Stomach smooth muscle (tissue), 2 donors: Measurements from ENCODE around the gene PCDHB9.
A peak's percentile ranks its signal among the peaks of the same experiment; 100 is the strongest.
"Not testable (repeated sequence)": the region's sequence is repeated elsewhere in the genome, so short reads cannot be mapped to it uniquely, and the experiment has no call there.

Source experiments
- H3K27ac ChIP-seq: one replicate; pipeline ENCODE4 v1.7.0; 2013; ENCODE audit warnings: mild to moderate bottlenecking, low read length, inconsistent platforms
- H3K27me3 ChIP-seq, 2 donors: one replicate each; pipeline ENCODE4 v1.7.0; 2013; ENCODE audit warnings: low read length in 2 of 2; ENCODE audit not compliant: insufficient read depth in 2 of 2, control insufficient read depth in 1 of 2
- H3K36me3 ChIP-seq, 2 donors: one replicate each; pipeline ENCODE4 v1.7.0; 2013; ENCODE audit warnings: low read length in 2 of 2; ENCODE audit not compliant: control insufficient read depth in 2 of 2, insufficient read depth in 2 of 2
- H3K4me1 ChIP-seq: one replicate; pipeline ENCODE4 v1.7.0; 2013; ENCODE audit warnings: low read length; ENCODE audit not compliant: control insufficient read depth, insufficient read depth
- H3K4me3 ChIP-seq, 2 donors: one replicate each; pipeline ENCODE4 v1.7.0; 2013; ENCODE audit warnings: low read length in 2 of 2
- H3K9ac ChIP-seq, 2 donors: one replicate each; pipeline ENCODE4 v1.7.0; 2013; ENCODE audit warnings: low read length in 2 of 2, mild to moderate bottlenecking in 1 of 2
- H3K9me3 ChIP-seq, 2 donors: one replicate each; pipeline ENCODE4 v1.7.0; 2013; ENCODE audit warnings: low read length in 2 of 2; ENCODE audit not compliant: control insufficient read depth in 2 of 2
- donor health status: healthy.
- donor health status: Pancreatic carcinoma.

The PCDHB9 gene

GRCh38 chr5:141186897-141187512 lies at the start of gene PCDHB9:
Gene PCDHB9 (plus strand): TSS chr5:141187161. CDS start chr5:141187319, 158 bp downstream.
- H3K4me3 ChIP-seq: peak within 1 kb of the TSS in 1 of 2 donors; percentile 38
- no peak within 1 kb of the TSS for H3K27ac ChIP-seq
- peaks cover 21 to 38% of the 10 kb centered on the region in 2 donors for H3K9me3 ChIP-seq
- no peaks in the 10 kb centered on the region for H3K4me1 ChIP-seq
- H3K36me3 ChIP-seq: peaks cover 0 to 3% of the 10 kb centered on the region in 2 donors
- H3K27me3 ChIP-seq: peaks cover 0 to 11% of the 10 kb centered on the region in 2 donors
- no peak within 1 kb of the TSS for H3K9ac ChIP-seq

- not testable (repeated sequence) for H3K4me3 ChIP-seq, H3K27ac ChIP-seq, H3K4me1 ChIP-seq, H3K9ac ChIP-seq, H3K27me3 ChIP-seq, H3K36me3 ChIP-seq
- peaks cover 17 to 27% of the 10 kb centered on the region in 2 donors for H3K9me3 ChIP-seq
Observed at GRCh38 chr5:141137346-141137745, 49.6 kb upstream of the PCDHB9 start.

DNA sequence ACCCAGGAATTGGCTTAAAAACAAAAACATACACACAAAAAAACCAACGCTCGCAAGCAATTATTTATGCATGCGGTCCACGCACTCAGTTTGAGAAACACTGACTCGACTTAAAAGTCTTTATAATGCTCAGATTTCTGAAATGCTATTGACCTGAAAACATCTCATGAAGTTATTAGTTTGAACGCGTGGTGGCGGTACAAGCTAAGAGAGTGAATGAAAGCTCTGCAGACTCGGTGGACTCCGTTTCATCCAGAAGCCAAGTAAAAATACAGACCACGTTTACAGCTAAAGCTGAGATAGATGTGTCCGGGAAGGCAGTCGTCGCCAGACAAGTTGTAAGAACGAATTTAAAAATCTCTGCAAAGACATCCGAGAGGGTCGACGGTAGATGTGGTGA lies 37.1 kb upstream of the PCDHB9 start, which contains the start of gene PCDHB6:
TSS of gene PCDHB6 (plus strand) at position 246 of the 400 bp plus-strand sequence. CDS start 201 bp downstream, outside the sequence.
- H3K27me3 ChIP-seq: peaks cover 4 to 6% of the 10 kb centered on the region in 2 donors
- peak within 1 kb of the TSS; percentile 44 to 46 for H3K4me3 ChIP-seq
- H3K27ac ChIP-seq: no peak within 1 kb of the TSS
- no peaks in the 10 kb centered on the region for H3K36me3 ChIP-seq
- H3K9ac ChIP-seq: no peak within 1 kb of the TSS
- no peaks in the 10 kb centered on the region for H3K4me1 ChIP-seq
- H3K9me3 ChIP-seq: peaks cover 12 to 25% of the 10 kb centered on the region in 2 donors

DNA sequence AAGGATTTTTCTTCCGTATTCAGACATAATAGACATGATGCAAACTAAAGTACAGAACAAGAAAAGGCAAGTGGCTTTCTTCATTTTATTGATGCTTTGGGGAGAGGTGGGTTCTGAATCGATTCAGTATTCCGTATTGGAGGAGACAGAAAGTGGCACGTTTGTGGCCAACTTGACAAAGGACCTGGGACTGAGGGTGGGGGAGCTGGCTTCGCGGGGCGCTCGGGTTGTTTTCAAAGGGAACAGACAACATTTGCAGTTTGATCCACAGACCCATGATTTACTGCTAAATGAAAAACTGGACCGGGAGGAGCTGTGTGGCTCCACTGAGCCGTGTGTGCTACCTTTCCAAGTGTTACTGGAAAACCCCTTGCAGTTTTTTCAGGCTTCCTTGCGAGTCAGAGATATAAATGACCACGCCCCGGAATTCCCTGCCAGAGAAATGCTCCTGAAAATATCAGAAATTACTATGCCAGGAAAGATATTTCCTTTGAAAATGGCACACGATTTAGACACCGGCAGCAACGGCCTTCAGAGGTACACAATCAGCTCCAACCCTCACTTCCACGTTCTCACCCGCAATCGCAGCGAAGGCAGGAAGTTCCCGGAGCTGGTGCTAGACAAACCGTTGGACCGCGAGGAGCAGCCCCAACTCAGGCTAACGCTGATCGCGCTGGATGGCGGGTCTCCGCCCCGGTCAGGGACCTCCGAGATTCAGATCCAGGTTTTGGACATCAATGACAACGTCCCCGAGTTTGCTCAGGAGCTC lies 36.6 kb upstream of the PCDHB9 start:
- Histone ChIP-seq H3K4me3 (peak overlapping the region; percentile 44 to 46), H3K27ac (no peak overlapping the region), H3K9me3 (peaks cover 15 to 26% of the 10 kb centered on the region in 2 donors)

GRCh38 chr5:141150993-141151325 lies 36.0 kb upstream of the PCDHB9 start:
- Histone ChIP-seq H3K36me3 (no peaks in the 10 kb centered on the region), H3K4me3 (no peak overlapping the region), H3K9me3 (peaks cover 18 to 29% of the 10 kb centered on the region in 2 donors), H3K4me1 (no peaks in the 10 kb centered on the region), H3K9ac (no peak overlapping the region), H3K27me3 (peaks cover 4 to 6% of the 10 kb centered on the region in 2 donors), H3K27ac (no peak overlapping the region)

More for the DNA sequence above, 36.6 kb upstream of the PCDHB9 start:
- no peaks in the 10 kb centered on the region for H3K4me1 ChIP-seq
- no peaks in the 10 kb centered on the region for H3K36me3 ChIP-seq
- peaks cover 4 to 6% of the 10 kb centered on the region in 2 donors for H3K27me3 ChIP-seq
- no peak overlapping the region for H3K9ac ChIP-seq

DNA sequence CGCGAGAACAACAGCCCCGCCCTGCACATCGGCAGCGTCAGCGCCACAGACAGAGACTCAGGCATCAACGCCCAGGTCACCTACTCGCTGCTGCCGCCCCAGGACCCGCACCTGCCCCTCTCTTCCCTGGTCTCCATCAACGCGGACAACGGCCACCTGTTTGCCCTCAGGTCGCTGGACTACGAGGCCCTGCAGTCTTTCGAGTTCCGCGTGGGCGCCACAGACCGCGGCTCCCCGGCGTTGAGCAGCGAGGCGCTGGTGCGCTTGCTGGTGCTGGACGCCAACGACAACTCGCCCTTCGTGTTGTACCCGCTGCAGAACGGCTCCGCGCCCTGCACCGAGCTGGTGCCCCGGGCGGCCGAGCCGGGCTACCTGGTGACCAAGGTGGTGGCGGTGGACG lies 35.3 kb upstream of the PCDHB9 start:
- not testable (repeated sequence) for H3K27me3 ChIP-seq, H3K36me3 ChIP-seq, H3K4me1 ChIP-seq, H3K9ac ChIP-seq, H3K4me3 ChIP-seq, H3K27ac ChIP-seq
- peaks cover 20 to 34% of the 10 kb centered on the region in 2 donors for H3K9me3 ChIP-seq

DNA sequence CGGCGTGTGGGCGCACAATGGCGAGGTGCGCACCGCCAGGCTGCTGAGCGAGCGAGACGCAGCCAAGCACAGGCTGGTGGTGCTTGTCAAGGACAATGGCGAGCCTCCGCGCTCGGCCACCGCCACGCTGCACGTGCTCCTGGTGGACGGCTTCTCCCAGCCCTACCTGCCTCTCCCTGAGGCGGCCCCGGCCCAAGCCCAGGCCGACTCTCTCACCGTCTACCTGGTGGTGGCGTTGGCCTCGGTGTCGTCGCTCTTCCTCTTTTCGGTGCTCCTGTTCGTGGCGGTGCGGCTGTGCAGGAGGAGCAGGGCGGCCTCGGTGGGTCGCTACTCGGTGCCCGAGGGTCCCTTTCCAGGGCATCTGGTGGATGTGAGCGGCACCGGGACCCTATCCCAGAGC lies 34.9 kb upstream of the PCDHB9 start:
- H3K27me3 ChIP-seq, H3K4me1 ChIP-seq, H3K9ac ChIP-seq, H3K27ac ChIP-seq, H3K36me3 ChIP-seq, H3K4me3 ChIP-seq: not testable (repeated sequence)
- H3K9me3 ChIP-seq: peaks cover 23 to 39% of the 10 kb centered on the region in 2 donors

- H3K27ac ChIP-seq: no peak overlapping the region
- no peak overlapping the region for H3K9ac ChIP-seq
- H3K9me3 ChIP-seq: peaks cover 25 to 35% of the 10 kb centered on the region in 2 donors
- no peak overlapping the region for H3K4me3 ChIP-seq
- peaks cover 2 to 3% of the 10 kb centered on the region in 2 donors for H3K27me3 ChIP-seq
- no peaks in the 10 kb centered on the region for H3K36me3 ChIP-seq
- H3K4me1 ChIP-seq: no peaks in the 10 kb centered on the region
Observed at GRCh38 chr5:141155540-141156374, 31.2 kb upstream of the PCDHB9 start.

GRCh38 chr5:141157356-141157755 lies 29.6 kb upstream of the PCDHB9 start:
- peaks cover 22 to 26% of the 10 kb centered on the region in 2 donors for H3K9me3 ChIP-seq

DNA sequence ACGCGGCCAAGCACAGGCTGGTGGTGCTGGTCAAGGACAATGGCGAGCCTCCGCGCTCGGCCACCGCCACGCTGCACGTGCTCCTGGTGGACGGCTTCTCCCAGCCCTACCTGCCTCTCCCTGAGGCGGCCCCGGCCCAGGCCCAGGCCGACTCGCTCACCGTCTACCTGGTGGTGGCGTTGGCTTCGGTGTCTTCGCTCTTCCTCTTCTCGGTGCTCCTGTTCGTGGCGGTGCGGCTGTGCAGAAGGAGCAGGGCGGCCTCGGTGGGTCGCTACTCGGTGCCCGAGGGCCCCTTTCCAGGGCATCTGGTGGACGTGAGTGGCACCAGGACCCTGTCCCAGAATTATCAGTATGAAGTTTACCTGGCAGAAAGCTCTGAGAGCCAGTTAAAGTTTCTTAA lies 29.1 kb upstream of the PCDHB9 start:
- not testable (repeated sequence) for H3K9ac ChIP-seq, H3K27me3 ChIP-seq, H3K36me3 ChIP-seq, H3K4me1 ChIP-seq, H3K4me3 ChIP-seq, H3K27ac ChIP-seq
- peaks cover 23 to 29% of the 10 kb centered on the region in 2 donors for H3K9me3 ChIP-seq

More at GRCh38 chr5:141157356-141157755, 29.6 kb upstream of the PCDHB9 start:
- H3K4me1 ChIP-seq, H3K27me3 ChIP-seq, H3K36me3 ChIP-seq, H3K27ac ChIP-seq, H3K4me3 ChIP-seq, H3K9ac ChIP-seq: not testable (repeated sequence)
